Kidney epithelial cell (primary cell): ENCODE measurements around the gene DUOX2. TPM values are rescaled to one million over a fixed set of nuclear protein-coding genes. Genes with fewer than 3 reads are reported as not detected.

Experiments
- DNase-seq: peaks from one replicate; pipeline ENCODE4 v3.0.0-alpha.2; 2010; ENCODE audit warnings: low read depth
- H3K27me3 ChIP-seq: 2 replicates; pipeline ENCODE4 v1.6.0; 2011; ENCODE audit warnings: low read length; ENCODE audit not compliant: control insufficient read depth, insufficient read depth
- H3K36me3 ChIP-seq: 2 replicates; pipeline ENCODE4 v1.5.1; 2011; ENCODE audit warnings: low read length; ENCODE audit not compliant: control insufficient read depth, insufficient read depth
- H3K4me3 ChIP-seq: 2 replicates; pipeline ENCODE4 v1.5.1; 2011; ENCODE audit warnings: low read depth, mild to moderate bottlenecking, control low read depth, low read length
- total RNA-seq: library from RNA; depleted of rRNA; stranded (reverse); fragments of >200 nt; gene quantifications from 2 replicates; pipeline ENCODE4 v1.2.3, GENCODE V29; 2015
- TF ChIP-seq, protein P1 (sequence below): IDR thresholded peaks from 2 replicates; pipeline ENCODE4 v1.5.1; 2011; ENCODE audit warnings: mild to moderate bottlenecking, moderate library complexity, low read length, control low read depth, inconsistent platforms; ENCODE audit not compliant: insufficient read depth, poor library complexity, severe bottlenecking

Gene DUOX2
- total RNA-seq, 1 donor from 2014 or later: 0.08 TPM

DNA sequence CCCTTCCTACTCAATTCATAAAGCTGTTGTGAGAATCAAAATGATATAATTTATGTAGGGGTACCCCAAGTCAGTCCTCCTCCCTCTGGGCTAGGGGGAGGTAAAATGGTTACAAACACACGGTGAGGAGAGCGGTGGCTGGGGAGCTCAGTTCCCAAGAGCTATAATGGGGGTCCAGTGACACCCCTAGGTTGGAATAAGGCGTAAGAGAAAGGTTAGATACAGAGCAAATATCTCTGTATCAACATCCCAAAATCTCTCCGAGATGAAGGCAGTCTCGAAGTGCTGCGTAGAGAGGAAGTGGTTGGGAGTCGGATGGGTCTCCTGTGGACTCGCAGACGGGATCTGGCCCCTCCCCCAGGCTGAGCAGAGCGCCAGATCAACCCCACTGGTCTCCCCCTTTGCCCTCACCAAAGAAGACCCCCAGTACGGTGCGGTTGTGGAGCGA, 1.8 kb downstream of the DUOX2 start:
- TF ChIP-seq, protein P1, sequence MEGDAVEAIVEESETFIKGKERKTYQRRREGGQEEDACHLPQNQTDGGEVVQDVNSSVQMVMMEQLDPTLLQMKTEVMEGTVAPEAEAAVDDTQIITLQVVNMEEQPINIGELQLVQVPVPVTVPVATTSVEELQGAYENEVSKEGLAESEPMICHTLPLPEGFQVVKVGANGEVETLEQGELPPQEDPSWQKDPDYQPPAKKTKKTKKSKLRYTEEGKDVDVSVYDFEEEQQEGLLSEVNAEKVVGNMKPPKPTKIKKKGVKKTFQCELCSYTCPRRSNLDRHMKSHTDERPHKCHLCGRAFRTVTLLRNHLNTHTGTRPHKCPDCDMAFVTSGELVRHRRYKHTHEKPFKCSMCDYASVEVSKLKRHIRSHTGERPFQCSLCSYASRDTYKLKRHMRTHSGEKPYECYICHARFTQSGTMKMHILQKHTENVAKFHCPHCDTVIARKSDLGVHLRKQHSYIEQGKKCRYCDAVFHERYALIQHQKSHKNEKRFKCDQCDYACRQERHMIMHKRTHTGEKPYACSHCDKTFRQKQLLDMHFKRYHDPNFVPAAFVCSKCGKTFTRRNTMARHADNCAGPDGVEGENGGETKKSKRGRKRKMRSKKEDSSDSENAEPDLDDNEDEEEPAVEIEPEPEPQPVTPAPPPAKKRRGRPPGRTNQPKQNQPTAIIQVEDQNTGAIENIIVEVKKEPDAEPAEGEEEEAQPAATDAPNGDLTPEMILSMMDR: no peak
- peaks cover 82% of the 10 kb centered on the region for H3K27me3 ChIP-seq
- H3K4me3 ChIP-seq: no peak overlapping the region
- no peaks in the 10 kb centered on the region for H3K36me3 ChIP-seq
- no peak for DNase-seq

DNA sequence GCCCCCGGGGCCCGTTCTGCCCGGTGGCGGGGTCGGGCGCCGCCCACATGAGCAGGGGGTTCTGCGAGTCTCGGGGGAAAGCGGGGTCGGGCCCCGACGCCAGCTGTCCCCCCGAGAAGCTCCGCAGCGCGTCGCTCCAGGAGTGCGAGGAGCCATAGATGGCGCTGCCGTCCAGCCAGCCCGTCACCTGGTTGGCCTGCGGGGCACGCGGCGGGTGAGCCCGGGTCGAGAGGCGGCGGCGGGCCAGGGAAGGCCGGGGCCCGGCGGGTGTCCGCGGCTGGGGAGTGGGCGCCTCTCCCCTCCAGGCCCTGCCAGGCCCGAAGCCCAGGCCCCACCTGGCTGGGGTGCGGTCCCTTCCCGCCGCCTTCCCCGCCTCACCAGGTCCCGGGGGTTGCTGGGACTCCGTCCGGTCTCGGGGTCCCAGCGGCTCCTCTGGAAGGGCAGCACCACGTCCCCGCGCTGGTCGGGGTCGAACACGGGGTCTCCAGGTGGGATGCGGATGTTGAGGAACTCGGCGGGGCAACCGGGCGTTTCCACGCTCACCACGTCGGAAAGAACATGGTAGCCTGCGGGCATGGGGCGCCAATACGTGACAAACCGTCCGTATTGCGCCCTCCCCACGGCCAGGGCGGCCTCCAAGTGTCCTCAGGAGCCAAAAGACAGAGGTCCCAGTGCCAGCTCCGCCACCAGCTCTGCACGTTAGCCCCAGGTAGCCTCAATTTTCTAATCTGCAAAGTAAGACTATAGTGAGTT, 2.4 kb downstream of the DUOX2 start:
- TF ChIP-seq, protein P1: no peak
- Histone ChIP-seq H3K27me3 (peaks cover 80% of the 10 kb centered on the region), H3K4me3 (no peak overlapping the region), H3K36me3 (no peaks in the 10 kb centered on the region)
- DNase-seq: no peak

DNA sequence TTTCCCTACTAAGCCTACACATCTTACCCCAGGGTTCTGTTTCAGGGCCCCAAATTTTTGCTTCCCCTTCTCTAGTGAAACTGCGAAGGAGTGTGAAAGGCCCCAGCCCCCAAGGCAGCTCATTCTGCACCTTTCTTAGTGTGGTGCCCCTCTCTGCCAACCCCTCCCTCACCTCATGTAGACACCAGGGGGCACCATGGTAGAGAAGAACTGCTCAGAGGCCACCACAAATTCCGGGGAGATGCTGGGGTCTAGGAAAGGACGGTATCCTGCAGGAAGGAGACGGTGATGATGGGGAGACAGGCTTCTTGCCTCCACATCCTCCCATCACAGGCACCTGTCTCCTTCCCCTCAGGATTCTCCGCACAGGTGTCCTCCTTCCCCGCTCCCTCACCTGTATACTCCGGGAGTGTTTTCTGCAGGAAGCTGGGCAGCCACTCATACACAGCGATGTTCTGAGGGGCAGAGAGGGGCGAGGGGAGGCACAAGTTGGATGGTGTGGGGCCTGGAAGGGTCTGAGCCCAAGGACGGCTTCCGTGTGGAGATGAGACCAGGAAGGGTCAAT, 3.6 kb downstream of the DUOX2 start:
- peaks cover 79% of the 10 kb centered on the region for H3K27me3 ChIP-seq
- TF ChIP-seq, protein P1: peak; percentile 18
- H3K4me3 ChIP-seq: no peak overlapping the region
- DNase-seq: no peak
- H3K36me3 ChIP-seq: no peaks in the 10 kb centered on the region

DNA sequence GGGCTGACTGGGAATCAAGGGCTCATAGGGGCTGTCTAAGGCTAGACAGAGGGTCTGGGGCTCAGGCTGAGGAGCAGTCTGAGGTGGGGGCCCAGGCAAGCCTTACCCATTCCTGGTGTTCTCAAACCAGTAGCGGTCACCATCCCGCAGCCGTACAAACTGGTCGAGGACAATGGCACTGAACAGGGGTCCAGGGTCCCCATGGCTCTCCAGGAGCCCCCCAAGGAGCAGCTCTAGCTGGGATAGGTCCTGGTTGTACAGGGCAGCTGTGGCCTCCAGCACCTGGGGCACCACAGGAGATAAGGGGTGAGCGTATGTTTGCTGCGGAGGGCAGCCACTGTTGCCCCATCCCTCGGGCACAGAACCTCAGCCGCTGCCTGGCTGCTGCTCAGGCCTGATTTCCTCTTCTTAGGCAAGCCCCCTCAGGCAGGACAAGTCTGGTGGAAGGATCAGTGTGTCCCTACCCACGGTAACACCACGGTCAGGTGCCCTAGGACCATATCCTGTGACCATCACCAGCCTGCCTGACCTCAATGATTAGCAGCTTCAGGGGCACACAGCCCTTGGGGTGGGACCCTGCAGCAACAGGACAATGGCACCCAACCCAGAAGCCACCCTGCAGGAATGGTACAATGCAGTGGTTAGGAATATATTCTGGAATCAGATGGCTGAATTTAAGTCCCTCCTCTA, 5.9 kb downstream of the DUOX2 start:
- H3K36me3 ChIP-seq: no peaks in the 10 kb centered on the region
- peaks cover 57% of the 10 kb centered on the region for H3K27me3 ChIP-seq
- DNase-seq: no peak
- H3K4me3 ChIP-seq: no peak overlapping the region
- TF ChIP-seq, protein P1: no peak

DNA sequence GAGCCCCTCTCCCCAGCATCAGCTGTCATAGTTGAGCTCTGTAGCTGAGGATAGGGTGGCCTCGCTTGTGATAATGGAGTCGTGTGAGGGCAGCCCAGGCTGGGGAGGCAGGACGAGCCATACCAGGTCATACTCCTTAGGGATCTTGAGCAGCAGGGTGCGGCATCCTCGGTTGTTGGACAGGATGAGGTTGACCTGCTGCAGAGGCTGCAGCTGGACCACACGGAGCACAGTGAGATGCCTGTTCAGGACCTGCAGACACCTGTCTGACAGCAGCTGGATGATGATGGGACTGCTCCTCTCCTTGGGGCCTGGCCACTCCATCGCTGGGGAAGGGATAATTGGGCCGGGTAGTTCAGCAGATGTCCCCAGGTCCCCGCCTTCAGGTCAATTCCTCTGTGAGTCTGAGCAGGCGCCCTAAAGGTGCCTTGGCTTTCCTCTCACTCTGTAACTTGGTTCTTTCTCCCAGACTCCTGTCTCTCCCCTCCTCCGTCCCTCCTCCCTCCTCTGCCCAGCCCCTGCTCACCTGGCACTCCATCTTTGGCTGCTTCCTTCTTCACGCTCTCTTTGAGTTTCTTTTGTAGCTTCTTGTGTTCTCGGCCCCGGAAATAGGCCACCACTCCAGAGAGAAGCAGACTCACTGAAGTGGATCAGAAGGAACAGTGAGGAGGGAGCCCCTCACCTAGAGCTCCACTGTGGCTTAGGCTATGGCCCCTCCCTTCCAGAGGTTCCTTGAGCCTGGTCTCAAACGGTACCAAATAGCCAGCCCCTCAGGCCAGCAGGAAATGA, 7.8 kb downstream of the DUOX2 start:
- Histone ChIP-seq H3K4me3 (no peak overlapping the region), H3K27me3 (peaks cover 40% of the 10 kb centered on the region), H3K36me3 (no peaks in the 10 kb centered on the region)
- TF ChIP-seq, protein P1: no peak
- DNase-seq: no peak
